ENCODE measurements around the gene NEDD9.

NEDD9 gene

GRCh38 chr6:11233673-11234573 lies 1.5 kb upstream of the NEDD9 start:
- DNase-seq = no peak

GRCh38 chr6:11232770-11233626 lies 530 bp upstream of the NEDD9 start:
- no peak for DNase-seq

- peak; percentile 75 for DNase-seq
These were observed 790 bp downstream of the NEDD9 start for GRCh38 chr6:11231564-11232192.

- no peak for DNase-seq
These were observed 1.4 kb downstream of the NEDD9 start for GRCh38 chr6:11231108-11231463.

GRCh38 chr6:11230158-11231107 lies 2.0 kb downstream of the NEDD9 start:
- DNase-seq = no peak

GRCh38 chr6:11229655-11230046 lies 2.8 kb downstream of the NEDD9 start:
- no peak for DNase-seq

- DNase-seq = no peak
These were observed 3.4 kb downstream of the NEDD9 start for GRCh38 chr6:11228935-11229654.

- DNase-seq = no peak
These were observed 4.8 kb downstream of the NEDD9 start for GRCh38 chr6:11227698-11228097.

GRCh38 chr6:11226005-11226404 lies 6.5 kb downstream of the NEDD9 start:
- no peak for DNase-seq

GRCh38 chr6:11224966-11225463 lies 7.5 kb downstream of the NEDD9 start:
- no peak for DNase-seq

GRCh38 chr6:11224252-11224965 lies 8.1 kb downstream of the NEDD9 start:
- DNase-seq = peak; percentile 71

GRCh38 chr6:11223286-11223864 lies 9.1 kb downstream of the NEDD9 start:
- no peak for DNase-seq

GRCh38 chr6:11222385-11223277 lies 9.8 kb downstream of the NEDD9 start:
- DNase-seq = no peak

- no peak for DNase-seq
These were observed 10.7 kb downstream of the NEDD9 start for GRCh38 chr6:11221623-11222384.

GRCh38 chr6:11219400-11219834 lies 13.1 kb downstream of the NEDD9 start:
- no peak for DNase-seq

- DNase-seq = no peak
These were observed 13.7 kb downstream of the NEDD9 start for GRCh38 chr6:11218538-11219399.

GRCh38 chr6:11218102-11218442 lies 14.4 kb downstream of the NEDD9 start:
- no peak for DNase-seq
